ENCODE results near the gene ITGB5.

DNA sequence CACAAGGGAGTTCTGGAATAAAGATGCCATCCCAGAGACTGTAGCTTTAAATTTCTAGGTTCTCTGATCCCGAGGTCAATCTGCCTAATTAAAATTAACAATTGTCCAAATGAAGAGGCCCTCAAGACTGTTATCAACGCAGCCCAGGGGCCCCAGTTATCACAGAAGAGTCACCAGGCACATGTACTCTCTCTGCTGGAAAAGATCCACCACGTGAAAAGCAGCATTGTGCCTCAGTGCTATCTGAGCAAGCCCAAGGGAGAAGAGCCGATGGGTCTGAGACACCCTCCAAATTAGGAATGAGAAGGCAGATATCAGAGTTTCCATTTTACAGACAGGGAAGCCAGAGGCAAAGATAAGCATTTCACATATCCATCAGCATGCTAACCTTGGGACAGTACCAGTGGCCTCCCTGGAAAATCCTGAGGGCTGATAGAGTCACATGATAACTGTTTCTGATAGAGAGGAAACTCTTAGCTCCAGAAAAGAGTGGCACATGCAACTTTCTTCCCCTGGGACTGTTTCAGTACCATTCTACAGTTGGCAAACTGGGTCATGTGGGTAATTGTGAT is 55.5 kb downstream of the ITGB5 start:
- no peak for TF ChIP-seq POLR2A (IDR thresholded peaks at IDR 0.05)
- TF ChIP-seq, protein P1, sequence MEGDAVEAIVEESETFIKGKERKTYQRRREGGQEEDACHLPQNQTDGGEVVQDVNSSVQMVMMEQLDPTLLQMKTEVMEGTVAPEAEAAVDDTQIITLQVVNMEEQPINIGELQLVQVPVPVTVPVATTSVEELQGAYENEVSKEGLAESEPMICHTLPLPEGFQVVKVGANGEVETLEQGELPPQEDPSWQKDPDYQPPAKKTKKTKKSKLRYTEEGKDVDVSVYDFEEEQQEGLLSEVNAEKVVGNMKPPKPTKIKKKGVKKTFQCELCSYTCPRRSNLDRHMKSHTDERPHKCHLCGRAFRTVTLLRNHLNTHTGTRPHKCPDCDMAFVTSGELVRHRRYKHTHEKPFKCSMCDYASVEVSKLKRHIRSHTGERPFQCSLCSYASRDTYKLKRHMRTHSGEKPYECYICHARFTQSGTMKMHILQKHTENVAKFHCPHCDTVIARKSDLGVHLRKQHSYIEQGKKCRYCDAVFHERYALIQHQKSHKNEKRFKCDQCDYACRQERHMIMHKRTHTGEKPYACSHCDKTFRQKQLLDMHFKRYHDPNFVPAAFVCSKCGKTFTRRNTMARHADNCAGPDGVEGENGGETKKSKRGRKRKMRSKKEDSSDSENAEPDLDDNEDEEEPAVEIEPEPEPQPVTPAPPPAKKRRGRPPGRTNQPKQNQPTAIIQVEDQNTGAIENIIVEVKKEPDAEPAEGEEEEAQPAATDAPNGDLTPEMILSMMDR (IDR thresholded peaks at IDR 0.05), result no peak
